ENCODE results near the gene PPFIA4. TPM values are rescaled to one million over a fixed set of nuclear protein-coding genes. Genes with fewer than 3 reads are reported as not detected.

Gene PPFIA4
- total RNA-seq, 1 donor from 2014 or later, result 4.9 TPM

DNA sequence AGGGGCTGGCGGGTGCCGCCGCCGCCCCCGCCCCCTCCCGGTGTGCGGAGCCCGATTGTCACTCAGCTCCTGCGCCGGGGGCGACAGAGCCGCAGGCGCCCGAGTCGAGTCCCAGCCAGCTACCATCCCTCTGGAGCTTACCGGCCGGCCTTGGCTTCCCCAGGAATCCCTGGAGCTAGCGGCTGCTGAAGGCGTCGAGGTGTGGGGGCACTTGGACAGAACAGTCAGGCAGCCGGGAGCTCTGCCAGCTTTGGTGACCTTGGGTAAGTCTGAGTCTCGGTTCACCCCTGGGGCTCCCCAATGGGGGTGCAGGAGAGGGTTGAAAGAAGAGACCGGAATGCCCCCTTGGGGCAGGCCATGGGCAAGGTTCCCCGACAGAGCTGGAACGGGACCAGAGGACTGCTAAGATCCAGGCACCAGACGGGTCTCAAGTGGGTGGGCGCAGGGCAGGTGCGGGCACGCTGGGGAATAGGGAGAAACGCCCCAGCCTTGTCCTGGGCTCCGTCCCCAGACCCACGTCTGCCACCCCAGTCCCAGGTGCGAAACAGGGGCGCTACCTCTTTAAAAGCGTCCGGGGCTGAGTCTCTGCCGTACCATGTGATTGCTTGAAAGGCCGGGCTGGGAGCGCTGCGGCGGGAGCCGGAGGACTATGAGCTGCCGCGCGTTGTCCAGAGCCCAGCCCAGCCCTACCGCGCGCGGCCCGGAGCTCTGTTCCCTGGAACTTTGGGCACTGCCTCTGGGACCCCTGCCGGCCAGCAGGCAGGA, 101.6 kb downstream of the PPFIA4 start, which contains the start of gene ADORA1:
Gene ADORA1, plus strand, starts transcription at position 61 of the 765 bp plus-strand sequence. CDS start 1,116 bp downstream, outside the sequence.
- TF ChIP-seq, protein P1, sequence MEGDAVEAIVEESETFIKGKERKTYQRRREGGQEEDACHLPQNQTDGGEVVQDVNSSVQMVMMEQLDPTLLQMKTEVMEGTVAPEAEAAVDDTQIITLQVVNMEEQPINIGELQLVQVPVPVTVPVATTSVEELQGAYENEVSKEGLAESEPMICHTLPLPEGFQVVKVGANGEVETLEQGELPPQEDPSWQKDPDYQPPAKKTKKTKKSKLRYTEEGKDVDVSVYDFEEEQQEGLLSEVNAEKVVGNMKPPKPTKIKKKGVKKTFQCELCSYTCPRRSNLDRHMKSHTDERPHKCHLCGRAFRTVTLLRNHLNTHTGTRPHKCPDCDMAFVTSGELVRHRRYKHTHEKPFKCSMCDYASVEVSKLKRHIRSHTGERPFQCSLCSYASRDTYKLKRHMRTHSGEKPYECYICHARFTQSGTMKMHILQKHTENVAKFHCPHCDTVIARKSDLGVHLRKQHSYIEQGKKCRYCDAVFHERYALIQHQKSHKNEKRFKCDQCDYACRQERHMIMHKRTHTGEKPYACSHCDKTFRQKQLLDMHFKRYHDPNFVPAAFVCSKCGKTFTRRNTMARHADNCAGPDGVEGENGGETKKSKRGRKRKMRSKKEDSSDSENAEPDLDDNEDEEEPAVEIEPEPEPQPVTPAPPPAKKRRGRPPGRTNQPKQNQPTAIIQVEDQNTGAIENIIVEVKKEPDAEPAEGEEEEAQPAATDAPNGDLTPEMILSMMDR (conservative IDR thresholded peaks at IDR 0.05), result peak; percentile 64
- peak within 1 kb of the TSS; percentile 21 for H3K27ac Mint-ChIP-seq
- peaks cover 22% of the 10 kb centered on the region for H3K4me1 Mint-ChIP-seq (ENCODE audit: unreplicated experiment)
- peaks cover 70% of the 10 kb centered on the region for H3K27me3 Mint-ChIP-seq
- peak within 1 kb of the TSS; percentile 84 for H3K4me3 Mint-ChIP-seq
- peak; percentile 75 for DNase-seq (ENCODE audit: extremely low spot score, unreplicated experiment)
- no peaks in the 10 kb centered on the region for H3K36me3 Mint-ChIP-seq
- H3K9me3 Mint-ChIP-seq, result no peaks in the 10 kb centered on the region

DNA sequence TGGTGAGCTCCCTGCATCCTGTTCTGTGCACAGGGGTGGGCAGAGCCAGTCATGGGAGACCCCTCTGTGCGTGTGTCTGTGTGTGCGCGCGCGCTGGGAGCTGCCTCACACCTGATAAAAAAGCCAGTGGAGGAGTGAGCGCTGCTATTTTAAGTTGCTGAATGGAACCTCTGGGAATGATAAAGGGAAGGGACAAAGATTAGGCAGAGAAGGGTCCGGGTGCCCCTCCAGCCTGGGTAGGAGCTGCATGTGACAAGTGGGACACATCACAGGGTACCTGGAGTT, 102.1 kb downstream of the PPFIA4 start:
- DNase-seq (ENCODE audit: extremely low spot score, unreplicated experiment), result no peak
- Mint-ChIP-seq H3K9me3 (no peaks in the 10 kb centered on the region), H3K27me3 (peaks cover 69% of the 10 kb centered on the region), H3K27ac (no peak overlapping the region), H3K4me1 (ENCODE audit: unreplicated experiment) (peaks cover 22% of the 10 kb centered on the region), H3K4me3 (peak overlapping the region; percentile 82), H3K36me3 (no peaks in the 10 kb centered on the region)
- TF ChIP-seq, protein P1 (conservative IDR thresholded peaks at IDR 0.05), result no peak

Other genes with a start within 250 kb of the PPFIA4 start
- 165 and 182 TPM in 2 replicates for gene KDM5B, start 218.1 kb upstream of the PPFIA4 start, total RNA-seq (ENCODE audit: low replicate concordance)
- 7.9 and 13.9 TPM in 2 replicates for gene PCAT6, start 215.5 kb upstream of the PPFIA4 start, total RNA-seq (ENCODE audit: low replicate concordance)
- gene RABIF, start 137.3 kb upstream of the PPFIA4 start, total RNA-seq (ENCODE audit: low replicate concordance), result 7.0 and 10.0 TPM in 2 replicates
- 24.4 and 33.8 TPM in 2 replicates for gene KLHL12, start 99.3 kb upstream of the PPFIA4 start, total RNA-seq (ENCODE audit: low replicate concordance)
- gene ADIPOR1, start 68.2 kb upstream of the PPFIA4 start, total RNA-seq (ENCODE audit: low replicate concordance), result 52.4 and 71.3 TPM in 2 replicates
- gene CYB5R1, start 59.2 kb upstream of the PPFIA4 start, total RNA-seq (ENCODE audit: low replicate concordance), result 55.2 and 56.8 TPM in 2 replicates
- gene TMEM183A, start 19.1 kb upstream of the PPFIA4 start, total RNA-seq (ENCODE audit: low replicate concordance), result 75.8 and 88.2 TPM in 2 replicates
- 2.1 TPM in 1 of 2 replicates, not detected in the other for gene MYOG, start 59.5 kb downstream of the PPFIA4 start, total RNA-seq (ENCODE audit: low replicate concordance)
- 0.40 and 2.7 TPM in 2 replicates for gene ADORA1, start 101.2 kb downstream of the PPFIA4 start, total RNA-seq (ENCODE audit: low replicate concordance)
- gene MYBPH, start 149.3 kb downstream of the PPFIA4 start, total RNA-seq (ENCODE audit: low replicate concordance), result 1.6 TPM in 1 of 2 replicates, not detected in the other
- 0.21 TPM in 1 of 2 replicates, not detected in the other for gene CHI3L1, start 160.2 kb downstream of the PPFIA4 start, total RNA-seq (ENCODE audit: low replicate concordance)
- gene CHIT1, start 203.2 kb downstream of the PPFIA4 start, total RNA-seq (ENCODE audit: low replicate concordance), result not detected in 2 replicates